PC-9 (cell line): ENCODE data around the gene PLCH2.

ENCODE experiments used
- EZH2 ChIP-seq: fragments of 200-600 bp; sonication (generic); IDR thresholded peaks from 2 replicates; pipeline ENCODE4 v1.8.0; 2017; ENCODE audit warnings: antibody characterized with exemption, low read depth
- TF ChIP-seq, protein P1 (sequence below): fragments of 200-600 bp; sonication (generic); conservative IDR thresholded peaks from 2 replicates; pipeline ENCODE4 v1.6.1; 2017; ENCODE audit warnings: mixed run types, antibody characterized with exemption, mild to moderate bottlenecking, moderate library complexity

- TF ChIP-seq EZH2: no peak
- TF ChIP-seq, protein P1, sequence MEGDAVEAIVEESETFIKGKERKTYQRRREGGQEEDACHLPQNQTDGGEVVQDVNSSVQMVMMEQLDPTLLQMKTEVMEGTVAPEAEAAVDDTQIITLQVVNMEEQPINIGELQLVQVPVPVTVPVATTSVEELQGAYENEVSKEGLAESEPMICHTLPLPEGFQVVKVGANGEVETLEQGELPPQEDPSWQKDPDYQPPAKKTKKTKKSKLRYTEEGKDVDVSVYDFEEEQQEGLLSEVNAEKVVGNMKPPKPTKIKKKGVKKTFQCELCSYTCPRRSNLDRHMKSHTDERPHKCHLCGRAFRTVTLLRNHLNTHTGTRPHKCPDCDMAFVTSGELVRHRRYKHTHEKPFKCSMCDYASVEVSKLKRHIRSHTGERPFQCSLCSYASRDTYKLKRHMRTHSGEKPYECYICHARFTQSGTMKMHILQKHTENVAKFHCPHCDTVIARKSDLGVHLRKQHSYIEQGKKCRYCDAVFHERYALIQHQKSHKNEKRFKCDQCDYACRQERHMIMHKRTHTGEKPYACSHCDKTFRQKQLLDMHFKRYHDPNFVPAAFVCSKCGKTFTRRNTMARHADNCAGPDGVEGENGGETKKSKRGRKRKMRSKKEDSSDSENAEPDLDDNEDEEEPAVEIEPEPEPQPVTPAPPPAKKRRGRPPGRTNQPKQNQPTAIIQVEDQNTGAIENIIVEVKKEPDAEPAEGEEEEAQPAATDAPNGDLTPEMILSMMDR: no peak
These were observed 40.0 kb downstream of the PLCH2 start for GRCh38 chr1:2516124-2516523.
